Naive thymus-derived CD8-positive, alpha-beta T cell (primary cell): ENCODE measurements around the gene ARFGAP1. TPM values are rescaled to one million over a fixed set of nuclear protein-coding genes. Genes with fewer than 3 reads are reported as not detected.

Source experiments
- ATAC-seq, 2 donors: fragments of 150-1000 bp; cut with Tn5 transposase in 1 of 2; sonication (Bioruptor Pico), chemical (Tn5 transposase) in 1 of 2; 1 replicate in 1 of 2; 2 replicates in 1 of 2; pipeline ENCODE4 v1.10.0; 2021; ENCODE audit warnings: mild to moderate bottlenecking in 2 of 2, moderate library complexity in 2 of 2
- POLR2A ChIA-PET: fragments of 350-600 bp; sonication (Branson Sonifier 250); formaldehyde crosslinking; loops from one replicate; lab custom pipeline; 2021; ENCODE audit warnings: antibody characterized with exemption; lab: Charles Lee
- DNase-seq, 10 donors: peaks; one replicate each; pipeline versions ENCODE4 v3.0.0 to v3.0.0-alpha.2; 2020 to 2022
- H3K27ac Mint-ChIP-seq, 10 donors: one replicate each; pipeline ENCODE4 v1.8.0; 2020 to 2022; ENCODE audit warnings: mild to moderate bottlenecking in 10 of 10, mixed read lengths in 10 of 10, moderate library complexity in 4 of 10, inconsistent platforms in 1 of 10
- H3K27me3 Mint-ChIP-seq, 5 donors: one replicate each; pipeline ENCODE4 v1.8.0; 2021 to 2022; ENCODE audit warnings: mixed read lengths in 5 of 5
- H3K36me3 Mint-ChIP-seq, 3 donors: one replicate each; pipeline ENCODE4 v1.8.0; 2020 to 2022; ENCODE audit warnings: mixed read lengths in 3 of 3, mild to moderate bottlenecking in 2 of 3, inconsistent platforms in 1 of 3
- H3K4me1 Mint-ChIP-seq, 4 donors: one replicate each; pipeline ENCODE4 v1.8.0; 2021 to 2022; ENCODE audit warnings: mixed read lengths in 4 of 4
- H3K4me3 Mint-ChIP-seq, 10 donors: one replicate each; pipeline ENCODE4 v1.8.0; 2020 to 2022; ENCODE audit warnings: mild to moderate bottlenecking in 10 of 10, mixed read lengths in 10 of 10, moderate library complexity in 6 of 10, inconsistent platforms in 1 of 10
- H3K9me3 Mint-ChIP-seq, 9 donors: one replicate each; pipeline ENCODE4 v1.8.0; 2020 to 2022; ENCODE audit warnings: mixed read lengths in 9 of 9, mild to moderate bottlenecking in 3 of 9, inconsistent platforms in 1 of 9, moderate library complexity in 1 of 9
- polyA plus RNA-seq, 3 donors: library from polyadenylated mRNA; unstranded; fragments of 300-500 nt; fragmentation: Illumina TruSeq; gene quantifications; one replicate each; pipeline ENCODE4 v1.2.3, GENCODE V29; 2021
- total RNA-seq, 8 experiments: library from RNA in 2 of 8; stranded (reverse) in 2 of 8; gene quantifications; one replicate each; pipeline ENCODE4 v1.2.3 and lab custom pipeline; 2021 to 2026

ARFGAP1 gene
- total and polyA plus RNA-seq, 5 experiments from 2014 or later, result 11.5 to 101 (median 19.4) TPM

GRCh38 chr20:63285636-63286615, 13.3 kb downstream of the ARFGAP1 start:
- POLR2A ChIA-PET, result interaction anchor here (0.7 kb wide), 1 partner anchor 13 kb away, joined by 3 read pairs; the partner anchor contains the start of gene ARFGAP1
- H3K4me1 Mint-ChIP-seq, result peaks cover 0 to 4% (median 1%) of the 10 kb centered on the region in 4 donors

DNA sequence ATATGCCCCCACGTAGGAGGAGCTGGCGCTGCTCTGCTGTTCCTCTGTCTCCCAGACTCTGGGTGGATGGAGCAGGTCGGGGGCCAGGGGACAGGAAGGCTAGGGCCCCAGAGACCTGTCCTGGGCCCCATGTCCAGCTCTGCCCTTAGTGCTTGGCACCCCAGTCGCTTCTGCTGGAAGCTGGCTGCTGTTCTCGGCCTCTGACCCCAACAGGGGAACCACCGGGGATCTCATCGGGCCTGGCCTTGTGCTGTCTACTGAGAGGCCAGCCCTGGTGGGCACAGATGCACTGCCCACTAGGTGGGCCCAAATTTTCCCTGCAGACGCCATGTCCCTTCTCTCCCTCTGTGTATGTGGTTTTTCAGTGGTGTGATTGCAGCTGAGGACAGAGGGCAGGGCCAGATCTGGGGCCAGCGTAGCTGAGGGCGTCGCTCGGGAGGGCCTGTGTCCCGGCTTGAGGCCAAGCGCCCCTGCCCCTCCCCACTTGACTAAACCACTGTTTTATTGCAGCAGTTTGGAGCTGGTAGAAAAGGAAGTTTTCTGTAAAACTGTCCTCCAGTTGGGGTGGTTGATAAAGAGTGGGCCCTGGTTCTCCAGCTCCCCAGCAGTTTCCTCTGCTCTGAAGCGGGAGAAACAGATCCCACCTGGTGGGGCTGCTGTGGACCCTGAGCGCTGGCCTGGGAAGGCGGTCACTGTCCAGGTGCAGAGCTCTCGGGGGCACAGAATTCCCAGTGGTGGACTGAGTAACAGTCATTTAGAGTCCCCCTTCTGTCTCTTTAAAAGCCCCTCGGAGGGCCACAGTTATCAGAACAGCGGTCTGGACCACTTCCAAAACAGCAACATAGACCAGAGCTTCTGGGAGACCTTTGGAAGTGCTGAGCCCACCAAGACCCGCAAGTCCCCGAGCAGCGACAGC, 14.4 kb downstream of the ARFGAP1 start:
- peaks cover 0 to 8% (median 2%) of the 10 kb centered on the region in 4 donors for H3K4me1 Mint-ChIP-seq
- H3K9me3 Mint-ChIP-seq, result no peaks in the 10 kb centered on the region
- ATAC-seq (no peak), DNase-seq (no peak)
- no peak overlapping the region for H3K27ac Mint-ChIP-seq
- H3K36me3 Mint-ChIP-seq, result peaks cover 0 to 20% (median 0%) of the 10 kb centered on the region in 3 donors
- POLR2A ChIA-PET, result no interaction called here
- no peaks in the 10 kb centered on the region for H3K27me3 Mint-ChIP-seq
- no peak overlapping the region for H3K4me3 Mint-ChIP-seq

More at GRCh38 chr20:63285636-63286615, 13.3 kb downstream of the ARFGAP1 start:
- Mint-ChIP-seq H3K9me3 (no peaks in the 10 kb centered on the region), H3K36me3 (peaks cover 0 to 20% (median 0%) of the 10 kb centered on the region in 3 donors), H3K27ac (peak overlapping the region in 4 of 10 donors; percentile 13 to 55 (median 47)), H3K27me3 (no peaks in the 10 kb centered on the region), H3K4me3 (peak overlapping the region in 3 of 10 donors; percentile 9 to 19 (median 12))
- no peak for ATAC-seq
- no peak for DNase-seq

DNA sequence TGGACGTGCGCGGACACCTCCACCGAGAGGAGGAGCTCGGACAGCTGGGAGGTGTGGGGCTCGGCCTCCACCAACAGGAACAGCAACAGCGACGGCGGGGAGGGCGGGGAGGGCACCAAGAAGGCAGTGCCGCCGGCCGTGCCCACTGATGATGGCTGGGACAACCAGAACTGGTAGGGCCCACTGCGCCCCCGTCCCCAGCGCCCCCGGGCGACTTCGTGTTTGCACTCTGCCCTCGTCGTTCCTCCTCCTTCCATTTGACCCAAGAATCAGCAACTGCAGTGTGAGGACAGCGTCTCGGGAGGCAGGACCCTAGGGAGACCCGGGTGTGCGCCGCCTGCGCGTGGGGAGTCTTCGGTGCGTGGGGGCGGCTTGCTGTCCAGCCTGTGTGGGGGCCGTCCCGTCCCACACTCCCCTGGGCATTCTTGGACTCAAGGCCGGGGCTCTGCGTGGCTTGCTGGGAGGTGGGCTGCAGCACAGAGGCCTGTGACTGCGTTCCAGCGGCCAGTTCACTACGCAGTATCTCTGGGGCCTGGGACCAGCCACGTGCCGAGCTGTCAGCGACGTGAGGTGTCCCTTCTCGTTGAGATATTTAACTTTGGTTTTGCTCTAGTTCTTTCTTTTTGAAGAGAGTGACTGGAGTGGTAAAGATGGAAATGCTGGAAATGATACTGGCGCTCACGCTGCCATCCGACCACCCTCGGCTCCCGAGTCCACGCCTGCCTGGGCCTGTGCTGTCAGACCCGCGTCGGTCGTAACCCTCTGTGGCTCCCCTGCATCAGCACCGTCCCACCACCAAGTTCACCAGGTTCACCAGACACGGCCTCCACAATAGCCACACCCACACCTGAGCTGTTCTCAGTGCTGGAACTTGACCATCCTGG, 15.3 kb downstream of the ARFGAP1 start:
- DNase-seq, result no peak
- ATAC-seq, result no peak
- Mint-ChIP-seq H3K4me3 (no peak overlapping the region), H3K4me1 (peaks cover 0 to 10% (median 2%) of the 10 kb centered on the region in 4 donors), H3K9me3 (no peaks in the 10 kb centered on the region), H3K27ac (peak overlapping the region in 1 of 10 donors; percentile 44), H3K27me3 (no peaks in the 10 kb centered on the region), H3K36me3 (peaks cover 0 to 16% (median 0%) of the 10 kb centered on the region in 3 donors)
- POLR2A ChIA-PET, result no interaction called here

- Mint-ChIP-seq H3K27ac (peak overlapping the region in 3 of 10 donors; percentile 57 to 71 (median 59)), H3K4me1 (peaks cover 0 to 9% (median 1%) of the 10 kb centered on the region in 4 donors), H3K9me3 (no peaks in the 10 kb centered on the region), H3K27me3 (no peaks in the 10 kb centered on the region), H3K36me3 (peaks cover 0 to 15% (median 0%) of the 10 kb centered on the region in 3 donors), H3K4me3 (no peak overlapping the region)
- DNase-seq (no peak), ATAC-seq (no peak)
- POLR2A ChIA-PET, result no interaction called here
These were observed 16.1 kb downstream of the ARFGAP1 start for GRCh38 chr20:63288581-63289251.

- Mint-ChIP-seq H3K27ac (no peak overlapping the region), H3K4me1 (peaks cover 0 to 8% (median under 1%) of the 10 kb centered on the region in 4 donors), H3K9me3 (no peaks in the 10 kb centered on the region), H3K4me3 (no peak overlapping the region), H3K36me3 (peaks cover 0 to 15% (median 0%) of the 10 kb centered on the region in 3 donors), H3K27me3 (peaks cover 0 to 2% (median 0%) of the 10 kb centered on the region in 5 donors)
- ATAC-seq, result no peak
- DNase-seq, result no peak
- POLR2A ChIA-PET, result no interaction called here
These were observed 16.9 kb downstream of the ARFGAP1 start for GRCh38 chr20:63289311-63290135.

DNA sequence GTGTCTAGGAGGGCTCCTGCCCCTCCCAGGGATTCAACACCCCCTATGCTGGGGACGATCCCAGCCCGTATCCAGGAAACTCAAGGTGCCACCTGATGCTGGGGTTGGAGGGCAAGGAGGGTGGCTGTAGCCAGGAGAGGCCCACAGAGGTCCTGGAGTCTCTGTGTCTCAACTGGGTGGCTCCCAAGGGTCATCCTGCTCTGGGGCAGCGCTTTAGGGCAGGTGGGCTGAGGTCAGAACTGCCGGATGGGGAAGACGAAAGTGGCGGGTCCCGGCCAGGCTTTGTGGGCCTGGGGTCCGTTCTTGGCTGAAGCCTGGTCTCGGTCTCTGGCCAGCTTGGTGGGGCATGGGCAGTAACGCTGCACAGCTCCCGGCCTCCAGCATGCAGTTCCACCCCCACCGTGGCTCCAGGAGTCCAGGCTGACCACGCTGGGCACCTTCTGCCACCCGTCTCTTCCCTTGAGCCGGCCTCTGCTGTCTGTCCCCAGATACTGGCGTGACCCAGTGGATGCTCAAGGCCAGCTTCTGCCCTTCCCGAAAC, 17.6 kb downstream of the ARFGAP1 start:
- POLR2A ChIA-PET, result no interaction called here
- DNase-seq (peak in 1 of 10 donors; percentile 1), ATAC-seq (no peak)
- H3K4me3 Mint-ChIP-seq, result no peak overlapping the region
- peaks cover 0 to 15% (median 0%) of the 10 kb centered on the region in 3 donors for H3K36me3 Mint-ChIP-seq
- H3K9me3 Mint-ChIP-seq, result no peaks in the 10 kb centered on the region
- H3K4me1 Mint-ChIP-seq, result peaks cover 0 to 11% (median 5%) of the 10 kb centered on the region in 4 donors
- H3K27me3 Mint-ChIP-seq, result peaks cover 0 to 5% (median 3%) of the 10 kb centered on the region in 5 donors
- H3K27ac Mint-ChIP-seq, result no peak overlapping the region

DNA sequence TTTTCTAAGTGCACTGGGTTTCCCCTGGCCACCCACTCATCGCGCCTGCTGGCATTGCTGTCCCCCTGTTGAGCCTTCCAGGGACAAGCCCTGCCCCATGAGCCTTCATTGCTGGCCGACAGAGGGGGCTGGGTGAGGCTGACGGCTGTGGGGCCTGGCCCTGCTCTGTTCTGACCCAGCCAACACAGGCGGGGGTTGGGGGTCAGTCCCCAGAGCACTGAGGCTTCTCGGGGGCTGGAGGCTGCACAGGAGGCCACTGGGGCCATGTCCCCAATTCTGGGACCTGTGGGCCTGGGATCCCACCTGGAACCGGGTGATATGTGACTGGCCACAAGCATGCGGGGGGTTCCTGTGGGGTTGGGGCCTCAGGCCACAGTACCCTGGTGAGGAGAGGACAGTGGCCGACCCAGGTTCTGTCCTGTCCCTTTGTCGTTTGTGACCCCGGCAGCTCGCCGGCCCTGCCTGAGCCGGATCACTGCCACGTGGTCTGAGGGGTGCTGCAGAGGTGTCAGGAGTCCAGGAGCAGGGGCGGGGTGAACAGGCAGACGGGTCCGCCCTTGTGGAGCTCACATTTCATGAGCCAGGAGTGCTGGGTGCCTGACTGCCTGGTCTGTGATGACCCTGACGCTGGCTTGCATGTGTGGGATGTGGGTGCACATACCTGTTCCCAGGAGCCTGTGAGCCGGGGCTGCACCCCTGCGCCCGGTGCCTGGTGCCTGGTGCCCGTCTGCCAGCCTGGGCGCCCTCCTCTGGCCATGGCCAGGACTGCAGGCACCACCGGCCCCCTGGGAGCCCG, 18.3 kb downstream of the ARFGAP1 start:
- Mint-ChIP-seq H3K4me1 (peaks cover 3 to 17% (median 10%) of the 10 kb centered on the region in 4 donors), H3K27ac (no peak overlapping the region), H3K4me3 (no peak overlapping the region), H3K27me3 (peaks cover 0 to 12% (median 3%) of the 10 kb centered on the region in 5 donors), H3K36me3 (peaks cover 0 to 13% (median 0%) of the 10 kb centered on the region in 3 donors), H3K9me3 (no peaks in the 10 kb centered on the region)
- peak; percentile 67 to 71 for ATAC-seq
- DNase-seq, result peak in 9 of 10 donors; percentile 19 to 72 (median 61)
- POLR2A ChIA-PET, result no interaction called here

GRCh38 chr20:63291811-63292210, 19.2 kb downstream of the ARFGAP1 start:
- ATAC-seq (no peak), DNase-seq (no peak)
- H3K9me3 Mint-ChIP-seq, result no peaks in the 10 kb centered on the region
- H3K4me3 Mint-ChIP-seq, result no peak overlapping the region
- H3K27ac Mint-ChIP-seq, result no peak overlapping the region
- H3K4me1 Mint-ChIP-seq, result peaks cover 6 to 20% (median 10%) of the 10 kb centered on the region in 4 donors
- POLR2A ChIA-PET, result no interaction called here
- H3K36me3 Mint-ChIP-seq, result peaks cover 0 to 12% (median 0%) of the 10 kb centered on the region in 3 donors
- peaks cover 0 to 12% (median 5%) of the 10 kb centered on the region in 5 donors for H3K27me3 Mint-ChIP-seq

DNA sequence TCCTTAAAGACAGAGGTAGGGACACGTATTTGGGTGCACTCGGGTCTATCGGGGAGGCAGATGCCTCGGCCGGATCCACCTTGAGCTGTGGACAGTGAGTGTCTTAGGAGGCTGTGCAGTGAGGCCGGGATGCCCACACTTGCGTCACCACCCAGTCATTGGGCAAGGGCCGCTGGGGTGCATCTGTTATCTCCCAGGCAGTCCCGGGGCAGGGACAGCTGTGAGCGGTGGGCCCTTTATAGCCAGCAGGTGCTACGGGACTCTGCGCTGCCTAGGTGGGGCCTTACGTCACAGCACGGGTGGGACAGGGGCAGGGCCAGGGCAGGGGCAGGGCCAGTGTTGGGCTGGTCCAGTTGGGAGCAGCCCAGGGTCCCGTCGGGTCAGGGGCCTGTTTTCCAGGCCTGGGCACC, 19.7 kb downstream of the ARFGAP1 start:
- peaks cover 6 to 20% (median 10%) of the 10 kb centered on the region in 4 donors for H3K4me1 Mint-ChIP-seq
- DNase-seq (peak in 1 of 10 donors; percentile 4), ATAC-seq (no peak)
- peaks cover 0 to 12% (median 5%) of the 10 kb centered on the region in 5 donors for H3K27me3 Mint-ChIP-seq
- POLR2A ChIA-PET, result no interaction called here
- no peak overlapping the region for H3K27ac Mint-ChIP-seq
- H3K4me3 Mint-ChIP-seq, result no peak overlapping the region
- H3K36me3 Mint-ChIP-seq, result peaks cover 0 to 11% (median 0%) of the 10 kb centered on the region in 3 donors
- H3K9me3 Mint-ChIP-seq, result no peaks in the 10 kb centered on the region

DNA sequence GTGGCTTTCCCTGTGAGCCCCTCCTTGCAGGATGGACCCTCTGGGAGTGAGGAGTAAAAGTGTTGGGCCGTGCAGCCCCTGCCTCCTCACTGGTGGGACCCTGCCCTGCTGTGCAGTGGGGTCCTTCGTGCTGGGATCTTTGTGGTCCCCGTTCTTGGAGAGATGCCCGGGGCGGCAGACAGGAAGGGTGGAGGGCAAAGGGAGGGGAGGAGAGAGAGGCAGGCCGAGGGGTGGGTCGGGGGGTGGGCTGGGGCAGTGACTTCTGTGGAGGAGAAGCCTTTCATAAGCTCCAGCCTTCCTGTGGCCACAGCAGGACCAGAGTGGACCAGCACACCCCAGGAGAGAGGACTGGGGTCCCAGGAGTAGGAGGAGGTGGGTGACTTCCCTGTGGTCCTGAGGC, 20.3 kb downstream of the ARFGAP1 start, which contains the start of gene COL20A1:
Gene COL20A1 (plus strand): TSS at position 283 of the 400 bp plus-strand sequence. CDS start 1,922 bp downstream, outside the sequence.
- H3K27ac Mint-ChIP-seq, result no peak within 1 kb of the TSS
- H3K9me3 Mint-ChIP-seq, result no peaks in the 10 kb centered on the region
- H3K36me3 Mint-ChIP-seq, result peaks cover 0 to 8% (median 0%) of the 10 kb centered on the region in 3 donors
- H3K27me3 Mint-ChIP-seq, result peaks cover 0 to 14% (median 5%) of the 10 kb centered on the region in 5 donors
- no peak for DNase-seq
- H3K4me3 Mint-ChIP-seq, result no peak within 1 kb of the TSS
- peaks cover 6 to 20% (median 10%) of the 10 kb centered on the region in 4 donors for H3K4me1 Mint-ChIP-seq
- no peak for ATAC-seq
- POLR2A ChIA-PET, result no interaction called here
